Measurements from ENCODE around the gene ZSCAN12. TPM values are rescaled to one million over a fixed set of nuclear protein-coding genes. Genes with fewer than 3 reads are reported as not detected.

Gene ZSCAN12
- total and polyA plus RNA-seq, 2 of the 13 experiments (the other 11 are each of a cell fraction or from before 2014, with no cell fraction given): 2.8 to 8.9 TPM

DNA sequence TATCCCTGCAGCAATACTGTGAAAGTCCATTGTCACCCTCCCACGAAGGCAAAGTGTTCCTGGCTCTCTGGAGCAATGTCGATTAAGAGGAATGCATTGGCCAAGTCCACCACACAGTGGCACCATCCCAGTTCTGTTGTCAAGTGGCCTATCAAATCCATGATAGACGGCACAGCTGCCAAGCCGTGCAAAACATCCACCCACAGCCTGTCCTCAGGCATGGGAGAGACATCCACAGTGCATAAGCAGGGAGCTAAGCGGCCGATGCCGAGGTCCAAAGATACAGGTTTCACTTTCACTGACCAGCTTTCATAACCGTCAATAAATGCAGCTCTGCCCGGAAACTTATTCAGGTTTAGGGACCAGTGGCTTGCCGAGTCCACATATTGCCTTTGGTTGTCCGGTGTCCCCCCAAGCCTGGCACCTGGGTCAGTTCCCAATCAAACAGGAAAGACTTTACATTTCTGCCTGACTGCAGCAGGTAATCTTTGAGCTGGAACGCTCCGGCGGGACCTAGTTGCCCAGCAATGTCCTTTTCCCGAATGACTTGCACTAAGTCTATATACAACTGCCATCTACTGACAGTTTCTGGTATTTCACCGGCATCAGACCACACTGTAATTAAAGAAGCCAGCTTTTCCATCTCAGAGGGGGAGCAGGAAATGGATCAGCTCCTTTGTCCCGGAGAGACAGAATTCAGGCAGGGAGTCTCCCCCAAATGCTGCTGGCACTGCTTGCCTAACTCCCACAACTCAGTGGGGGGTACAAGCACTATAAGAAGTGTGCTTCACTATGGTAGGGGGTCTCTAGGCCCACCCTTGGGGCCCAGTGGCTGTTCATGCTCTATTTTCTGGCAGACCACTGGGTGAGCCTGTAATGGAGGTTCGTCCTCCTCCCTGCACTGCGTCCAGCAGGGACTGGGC is 43.5 kb downstream of the ZSCAN12 start (continued):
- peak; percentile 52; the same call in 1 of the 2 replicates for TF ChIP-seq ZFX (CRISPR knock-in tag; IDR thresholded peaks at IDR 0.05; ENCODE audit: low read depth)
- peak; percentile 63; the same call in 1 of the 2 replicates for TF ChIP-seq ISL2 (CRISPR knock-in tag; IDR thresholded peaks at IDR 0.05)
- no peak for TF ChIP-seq ZNF605 (CRISPR knock-in tag; IDR thresholded peaks at IDR 0.05)
- TF ChIP-seq ZNF740 (CRISPR knock-in tag; IDR thresholded peaks at IDR 0.05): peak; percentile 44; the same call in 1 of the 2 replicates
- peak; percentile 88 for TF ChIP-seq TGIF2 (CRISPR knock-in tag; IDR thresholded peaks at IDR 0.05)
- TF ChIP-seq ARNTL (CRISPR knock-in tag; IDR thresholded peaks at IDR 0.05): 0 out of 2 replicates have a peak, but pooled peaks have one; percentile 34
- TF ChIP-seq, protein P1, sequence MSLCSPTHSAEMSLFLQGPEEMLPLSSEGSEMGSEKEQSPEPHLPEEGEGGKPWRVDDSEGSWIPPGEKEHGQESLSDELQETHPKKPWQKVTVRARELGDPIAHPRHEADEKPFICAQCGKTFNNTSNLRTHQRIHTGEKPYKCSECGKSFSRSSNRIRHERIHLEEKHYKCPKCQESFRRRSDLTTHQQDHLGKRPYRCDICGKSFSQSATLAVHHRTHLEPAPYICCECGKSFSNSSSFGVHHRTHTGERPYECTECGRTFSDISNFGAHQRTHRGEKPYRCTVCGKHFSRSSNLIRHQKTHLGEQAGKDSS (CRISPR knock-in tag; IDR thresholded peaks at IDR 0.05; ENCODE audit: borderline replicate concordance, low read depth): no peak
- no peak for TF ChIP-seq WIZ (CRISPR knock-in tag; IDR thresholded peaks at IDR 0.05)
- no peak for TF ChIP-seq SETDB1 (CRISPR knock-in tag; IDR thresholded peaks at IDR 0.05; ENCODE audit: borderline replicate concordance)
- no peak for TF ChIP-seq MTF2 (CRISPR knock-in tag; IDR thresholded peaks at IDR 0.05; ENCODE audit: borderline replicate concordance)
- no peak for TF ChIP-seq ZNF570 (CRISPR knock-in tag; IDR thresholded peaks at IDR 0.05; ENCODE audit: borderline replicate concordance)
- TF ChIP-seq GABPB1 (CRISPR knock-in tag; IDR thresholded peaks at IDR 0.05): peak; percentile 46
- TF ChIP-seq GATAD1 (CRISPR knock-in tag; IDR thresholded peaks at IDR 0.05): peak; percentile 70
- TF ChIP-seq MBNL3 (CRISPR knock-in tag; conservative IDR thresholded peaks at IDR 0.05): no peak
- no peak for TF ChIP-seq ZNF780A (CRISPR knock-in tag; IDR thresholded peaks at IDR 0.05)
- TF ChIP-seq, protein P2, sequence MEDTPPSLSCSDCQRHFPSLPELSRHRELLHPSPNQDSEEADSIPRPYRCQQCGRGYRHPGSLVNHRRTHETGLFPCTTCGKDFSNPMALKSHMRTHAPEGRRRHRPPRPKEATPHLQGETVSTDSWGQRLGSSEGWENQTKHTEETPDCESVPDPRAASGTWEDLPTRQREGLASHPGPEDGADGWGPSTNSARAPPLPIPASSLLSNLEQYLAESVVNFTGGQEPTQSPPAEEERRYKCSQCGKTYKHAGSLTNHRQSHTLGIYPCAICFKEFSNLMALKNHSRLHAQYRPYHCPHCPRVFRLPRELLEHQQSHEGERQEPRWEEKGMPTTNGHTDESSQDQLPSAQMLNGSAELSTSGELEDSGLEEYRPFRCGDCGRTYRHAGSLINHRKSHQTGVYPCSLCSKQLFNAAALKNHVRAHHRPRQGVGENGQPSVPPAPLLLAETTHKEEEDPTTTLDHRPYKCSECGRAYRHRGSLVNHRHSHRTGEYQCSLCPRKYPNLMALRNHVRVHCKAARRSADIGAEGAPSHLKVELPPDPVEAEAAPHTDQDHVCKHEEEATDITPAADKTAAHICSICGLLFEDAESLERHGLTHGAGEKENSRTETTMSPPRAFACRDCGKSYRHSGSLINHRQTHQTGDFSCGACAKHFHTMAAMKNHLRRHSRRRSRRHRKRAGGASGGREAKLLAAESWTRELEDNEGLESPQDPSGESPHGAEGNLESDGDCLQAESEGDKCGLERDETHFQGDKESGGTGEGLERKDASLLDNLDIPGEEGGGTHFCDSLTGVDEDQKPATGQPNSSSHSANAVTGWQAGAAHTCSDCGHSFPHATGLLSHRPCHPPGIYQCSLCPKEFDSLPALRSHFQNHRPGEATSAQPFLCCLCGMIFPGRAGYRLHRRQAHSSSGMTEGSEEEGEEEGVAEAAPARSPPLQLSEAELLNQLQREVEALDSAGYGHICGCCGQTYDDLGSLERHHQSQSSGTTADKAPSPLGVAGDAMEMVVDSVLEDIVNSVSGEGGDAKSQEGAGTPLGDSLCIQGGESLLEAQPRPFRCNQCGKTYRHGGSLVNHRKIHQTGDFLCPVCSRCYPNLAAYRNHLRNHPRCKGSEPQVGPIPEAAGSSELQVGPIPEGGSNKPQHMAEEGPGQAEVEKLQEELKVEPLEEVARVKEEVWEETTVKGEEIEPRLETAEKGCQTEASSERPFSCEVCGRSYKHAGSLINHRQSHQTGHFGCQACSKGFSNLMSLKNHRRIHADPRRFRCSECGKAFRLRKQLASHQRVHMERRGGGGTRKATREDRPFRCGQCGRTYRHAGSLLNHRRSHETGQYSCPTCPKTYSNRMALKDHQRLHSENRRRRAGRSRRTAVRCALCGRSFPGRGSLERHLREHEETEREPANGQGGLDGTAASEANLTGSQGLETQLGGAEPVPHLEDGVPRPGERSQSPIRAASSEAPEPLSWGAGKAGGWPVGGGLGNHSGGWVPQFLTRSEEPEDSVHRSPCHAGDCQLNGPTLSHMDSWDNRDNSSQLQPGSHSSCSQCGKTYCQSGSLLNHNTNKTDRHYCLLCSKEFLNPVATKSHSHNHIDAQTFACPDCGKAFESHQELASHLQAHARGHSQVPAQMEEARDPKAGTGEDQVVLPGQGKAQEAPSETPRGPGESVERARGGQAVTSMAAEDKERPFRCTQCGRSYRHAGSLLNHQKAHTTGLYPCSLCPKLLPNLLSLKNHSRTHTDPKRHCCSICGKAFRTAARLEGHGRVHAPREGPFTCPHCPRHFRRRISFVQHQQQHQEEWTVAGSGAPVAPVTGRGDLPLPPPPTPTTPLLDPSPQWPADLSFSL (CRISPR knock-in tag; IDR thresholded peaks at IDR 0.05): no peak
- no peak for TF ChIP-seq FOXA1 (IDR thresholded peaks at IDR 0.05)
- TF ChIP-seq FOXA1 (CRISPR knock-in tag; IDR thresholded peaks at IDR 0.05): 0 out of 2 replicates have a peak, but pooled peaks have one; percentile 23
- peak; percentile 94 for TF ChIP-seq ZNF124 (CRISPR knock-in tag; IDR thresholded peaks at IDR 0.05)
- peak; percentile 95 for TF ChIP-seq ASH2L (IDR thresholded peaks at IDR 0.05; ENCODE audit: insufficient read length, low read depth, low read length)
- no peak for TF ChIP-seq ZNF7 (CRISPR knock-in tag; IDR thresholded peaks at IDR 0.05)

All from HepG2 (cell line).